ENCODE measurements around the gene ZBTB7C.

The ZBTB7C gene

GRCh38 chr18:48106498-48106897 lies 302.7 kb downstream of the ZBTB7C start:
- DNase-seq, result no peak

GRCh38 chr18:48105317-48105716 lies 303.9 kb downstream of the ZBTB7C start:
- no peak for DNase-seq

GRCh38 chr18:48104705-48105104 lies 304.5 kb downstream of the ZBTB7C start:
- no peak for DNase-seq

GRCh38 chr18:48100651-48101165 lies 308.5 kb downstream of the ZBTB7C start:
- no peak for DNase-seq

DNA sequence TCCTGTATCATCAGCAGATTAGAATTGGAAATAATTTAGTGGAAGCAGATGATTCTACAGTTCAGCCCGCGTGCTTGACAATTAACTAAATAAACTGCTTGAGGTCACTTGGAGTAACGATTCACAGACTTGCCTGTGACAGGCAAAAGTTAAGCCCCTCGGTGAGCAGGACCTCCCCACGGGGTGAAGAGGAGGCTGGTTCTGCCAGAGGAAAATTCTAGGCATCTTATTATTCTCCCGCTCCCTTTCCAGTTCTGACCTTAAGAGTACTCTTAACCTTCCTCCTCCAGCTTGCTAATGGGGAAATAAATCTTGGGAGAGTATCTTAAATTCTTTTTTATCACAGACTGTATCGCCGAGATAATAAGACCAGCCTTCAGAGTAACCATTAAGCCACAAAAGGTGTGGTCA lies 309.0 kb downstream of the ZBTB7C start:
- DNase-seq, result no peak

DNA sequence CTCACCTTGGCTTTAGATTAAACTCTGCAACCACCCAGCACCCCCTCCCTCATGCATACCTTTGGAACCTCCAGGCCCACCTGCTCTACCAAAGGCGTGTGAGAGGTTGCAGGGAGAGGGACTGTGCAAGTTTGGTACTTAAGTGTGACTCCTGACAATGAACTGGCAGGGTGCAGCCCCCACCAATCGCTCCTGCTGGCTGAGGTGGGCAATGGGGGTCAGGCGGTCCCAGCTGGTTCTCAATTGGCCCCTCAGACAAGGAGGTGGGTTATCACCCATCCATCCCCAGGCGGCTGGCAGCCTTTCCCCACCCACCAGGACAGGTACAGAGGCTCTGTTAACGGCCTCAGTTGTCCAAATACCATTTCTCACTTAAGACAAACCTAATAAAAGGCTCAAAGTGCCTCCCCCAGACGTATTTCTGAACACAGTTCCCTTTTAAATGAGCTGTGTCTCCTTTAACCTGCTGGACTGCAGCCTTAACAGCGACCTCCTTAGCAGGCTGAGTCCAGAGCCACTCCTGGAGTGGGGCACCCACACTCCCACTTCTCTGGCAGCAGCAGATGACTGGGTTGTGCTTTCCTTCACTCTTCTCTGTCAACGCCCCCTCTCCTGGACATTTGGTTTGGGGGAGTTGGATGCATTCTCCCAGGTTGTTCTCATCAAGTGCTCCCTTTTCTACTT lies 309.6 kb downstream of the ZBTB7C start:
- no peak for DNase-seq

GRCh38 chr18:48098538-48098937 lies 310.6 kb downstream of the ZBTB7C start:
- DNase-seq, result no peak

GRCh38 chr18:48098007-48098406 lies 311.2 kb downstream of the ZBTB7C start:
- DNase-seq, result no peak

DNA sequence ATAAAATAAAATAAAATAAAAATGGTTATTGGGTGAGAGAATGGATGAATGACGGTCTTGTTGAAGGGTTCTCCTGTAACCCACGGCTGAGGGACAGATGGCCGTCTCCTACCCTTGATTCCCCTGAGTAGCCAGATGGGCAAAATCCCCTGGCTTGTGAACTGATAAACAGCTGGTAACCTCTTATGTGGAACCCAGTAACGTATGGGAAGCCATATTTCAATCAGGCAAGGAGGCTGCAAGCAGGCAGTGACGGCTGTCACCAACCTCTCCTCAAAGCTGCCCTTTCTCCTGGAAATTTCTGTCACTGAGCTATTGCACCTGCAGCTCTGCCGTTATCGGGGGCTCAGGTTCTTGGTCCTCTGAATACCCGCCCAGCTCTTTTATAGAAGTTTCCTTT lies 313.5 kb downstream of the ZBTB7C start:
- no peak for DNase-seq

- no peak for DNase-seq
Measured at GRCh38 chr18:48093104-48093503, 316.1 kb downstream of the ZBTB7C start.

GRCh38 chr18:48091869-48092497 lies 317.2 kb downstream of the ZBTB7C start:
- no peak for DNase-seq

GRCh38 chr18:48090702-48091101 lies 318.5 kb downstream of the ZBTB7C start:
- DNase-seq, result no peak

DNA sequence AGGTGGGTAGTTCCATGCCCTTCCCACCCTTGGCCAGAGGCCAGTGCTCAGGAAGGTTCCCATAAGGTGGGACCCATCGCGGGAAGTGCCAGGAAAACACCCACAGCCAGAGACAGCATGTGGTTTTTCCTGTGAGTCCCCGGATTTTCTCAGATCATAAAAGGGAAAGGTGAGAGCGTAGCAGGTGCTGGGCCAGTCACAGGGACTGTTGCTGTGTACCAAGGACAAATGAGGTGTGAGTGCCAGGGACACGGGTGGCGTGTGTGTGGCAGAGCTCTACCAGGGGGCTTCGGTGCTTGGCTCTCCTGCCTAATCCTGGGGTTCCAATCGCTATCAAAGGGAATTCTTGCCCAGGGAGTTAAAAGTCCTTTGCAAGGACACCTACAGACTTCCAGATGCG lies 319.2 kb downstream of the ZBTB7C start:
- no peak for DNase-seq

DNA sequence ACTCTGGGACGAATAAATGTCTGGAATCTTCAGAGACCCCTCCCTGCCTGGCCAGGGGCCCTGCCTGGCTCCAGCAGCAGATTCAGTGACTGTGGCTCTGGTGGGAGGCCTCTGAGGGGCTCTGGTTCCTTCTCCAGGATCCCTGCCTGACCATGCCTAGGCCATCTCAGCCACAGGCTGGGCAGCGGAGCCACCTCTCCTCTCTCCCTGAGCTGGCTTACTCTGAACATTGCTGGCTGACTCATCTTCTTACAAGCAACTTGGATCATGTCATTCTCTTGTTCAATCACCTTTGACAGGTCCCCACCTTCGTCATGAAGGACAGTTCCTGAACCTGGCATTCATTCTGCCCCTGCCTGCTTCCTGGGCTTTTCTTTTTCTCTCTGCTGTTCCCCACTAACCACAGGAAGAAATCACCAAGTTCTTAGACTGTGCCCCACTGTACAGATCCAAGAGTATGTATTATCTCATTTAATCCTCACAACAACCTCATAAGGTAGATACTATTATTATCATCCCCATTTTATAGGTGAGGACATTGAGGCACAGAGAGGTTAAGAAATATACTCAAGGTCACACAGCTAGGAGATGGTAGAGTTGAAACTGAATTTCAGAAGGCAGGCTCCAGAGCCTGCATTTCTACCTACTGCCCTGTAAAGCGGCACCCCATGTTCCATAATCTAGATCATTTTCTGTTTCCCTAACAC lies 323.2 kb downstream of the ZBTB7C start:
- DNase-seq, result no peak

GRCh38 chr18:48084858-48085257 lies 324.3 kb downstream of the ZBTB7C start:
- no peak for DNase-seq

DNA sequence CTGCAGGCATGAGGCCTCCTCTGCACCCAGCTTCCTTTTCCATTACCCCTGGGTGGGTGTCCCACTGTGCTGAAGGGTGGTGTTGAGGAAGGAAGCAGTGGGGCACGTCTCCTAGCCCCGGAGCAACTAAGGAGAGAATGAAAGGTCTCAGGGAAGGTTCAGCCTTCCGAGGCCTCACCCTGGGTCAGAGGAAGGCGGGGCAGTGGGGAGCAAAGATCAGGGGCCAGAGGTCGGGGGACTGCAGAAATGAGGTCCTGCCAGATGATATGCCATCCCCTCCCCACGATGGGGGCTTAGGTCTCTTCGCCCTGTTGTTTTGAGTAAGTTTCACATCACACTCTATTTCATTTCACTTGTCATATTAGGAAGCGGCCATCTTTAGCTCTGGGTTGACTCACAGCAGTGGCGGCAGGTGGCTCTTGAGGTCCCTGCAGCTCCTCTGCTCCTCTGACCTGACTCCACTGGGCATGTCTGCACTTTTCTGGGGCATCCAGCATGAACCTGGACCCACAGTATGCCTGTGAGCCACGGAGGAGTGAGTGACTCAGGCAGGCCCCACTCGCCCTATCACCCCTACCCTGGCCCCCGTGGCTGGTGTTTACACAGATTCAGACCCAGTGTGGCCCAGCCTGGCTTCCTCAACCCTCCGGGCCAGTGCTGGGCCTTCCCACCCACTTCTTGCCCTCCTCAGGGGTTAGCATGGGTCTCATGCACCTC lies 325.0 kb downstream of the ZBTB7C start:
- no peak for DNase-seq

DNA sequence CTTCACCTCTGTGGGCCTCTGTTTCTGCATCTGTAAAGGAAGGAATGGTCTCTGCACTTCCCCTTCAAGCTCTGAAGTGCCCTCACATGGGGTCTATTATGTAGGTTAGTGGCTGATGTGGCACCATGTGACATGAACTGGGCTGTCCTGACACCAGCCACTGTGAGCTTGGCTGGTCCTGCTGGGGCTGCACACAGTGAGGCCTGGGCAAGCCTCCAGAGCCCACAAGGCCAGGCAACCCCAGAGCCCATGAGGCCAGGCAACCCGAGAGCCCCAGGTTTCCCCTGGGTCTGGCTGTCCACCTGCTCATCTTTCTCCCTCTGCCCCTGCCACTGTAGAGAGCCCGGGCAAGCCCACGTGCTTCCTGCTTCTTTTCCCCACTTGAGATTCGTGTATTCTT lies 328.6 kb downstream of the ZBTB7C start:
- DNase-seq, result no peak

GRCh38 chr18:48079885-48080284 lies 329.3 kb downstream of the ZBTB7C start:
- no peak for DNase-seq

- DNase-seq, result no peak
Measured at GRCh38 chr18:48078448-48078847, 330.7 kb downstream of the ZBTB7C start.

- no peak for DNase-seq
Measured at GRCh38 chr18:48077291-48077690, 331.9 kb downstream of the ZBTB7C start.

DNA sequence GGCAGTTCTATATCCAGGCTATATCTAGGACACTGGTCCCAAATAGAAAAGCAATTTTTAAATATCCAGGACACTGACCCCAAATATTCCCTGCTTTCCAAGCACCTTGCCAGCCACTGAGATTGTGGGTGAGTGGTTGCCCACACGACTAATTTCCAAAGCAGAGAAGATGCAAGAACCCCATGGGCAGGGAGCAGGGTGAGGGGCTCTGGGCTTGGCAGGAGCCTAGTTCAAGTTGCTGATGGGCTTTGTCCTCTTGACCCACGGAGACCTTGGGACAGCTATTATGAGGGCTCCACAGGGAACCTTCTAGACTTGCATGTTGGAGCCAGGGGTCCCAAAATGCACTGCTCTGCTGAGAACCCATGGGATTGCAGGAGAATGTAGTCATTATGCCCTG lies 332.7 kb downstream of the ZBTB7C start:
- no peak for DNase-seq

DNA sequence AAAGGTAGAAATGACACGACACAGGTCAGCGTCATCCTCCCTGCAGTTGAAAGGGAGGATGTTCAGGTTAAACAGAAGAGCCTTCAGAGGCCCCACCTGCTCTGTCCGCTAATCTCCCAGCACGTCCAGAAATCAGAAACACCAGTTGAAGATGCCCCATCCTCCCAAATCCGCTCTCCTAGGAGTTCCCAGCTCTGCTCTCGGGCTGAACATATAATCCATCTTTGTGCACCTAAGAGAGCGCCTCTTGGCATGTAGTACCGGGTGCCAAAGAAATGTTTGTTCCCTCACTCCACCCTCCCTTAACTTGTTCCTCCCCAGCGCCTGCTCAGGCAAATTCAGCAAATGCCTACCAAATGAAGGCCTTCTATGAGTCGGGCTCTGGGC lies 333.5 kb downstream of the ZBTB7C start:
- no peak for DNase-seq

DNA sequence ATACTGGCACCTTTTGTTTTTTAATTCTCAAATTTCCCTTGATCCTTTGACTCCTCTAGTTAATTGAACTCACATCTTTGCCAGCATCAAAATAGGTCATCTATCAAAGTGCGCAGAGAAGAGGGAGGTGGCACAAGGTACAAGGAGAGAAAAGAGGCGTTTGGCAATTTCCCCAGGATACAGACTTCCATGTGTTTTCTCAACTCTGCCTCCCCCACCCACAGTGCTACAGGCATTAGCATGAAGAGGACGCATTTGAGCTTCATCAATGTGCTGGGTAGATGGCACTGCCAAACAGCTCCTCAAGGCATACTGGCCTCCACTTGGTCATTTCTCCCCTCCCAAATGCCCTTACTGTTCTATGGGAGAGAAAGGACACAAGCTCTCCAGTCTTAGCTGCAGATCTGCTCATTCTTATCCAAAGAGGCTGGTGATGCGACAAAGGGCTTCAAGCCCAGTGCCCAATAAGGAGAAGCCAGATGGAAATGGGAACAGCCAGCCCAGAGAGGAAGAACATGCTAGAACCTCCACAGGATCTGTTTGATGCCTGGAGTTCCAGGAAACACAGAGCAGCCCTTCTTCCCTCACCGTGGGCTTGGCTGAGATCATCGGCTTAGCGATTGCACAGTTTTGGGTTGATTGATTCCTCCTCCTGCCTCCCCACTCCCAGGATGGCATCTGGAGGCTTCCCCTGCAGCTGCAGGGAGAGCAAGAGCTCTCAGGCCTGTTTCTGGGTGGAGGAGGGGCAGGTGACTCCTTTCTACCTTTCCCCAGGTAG lies 334.1 kb downstream of the ZBTB7C start:
- no peak for DNase-seq

Data from SIG-M5 (cell line).